ENCODE data around the gene AK8.

The AK8 gene

DNA sequence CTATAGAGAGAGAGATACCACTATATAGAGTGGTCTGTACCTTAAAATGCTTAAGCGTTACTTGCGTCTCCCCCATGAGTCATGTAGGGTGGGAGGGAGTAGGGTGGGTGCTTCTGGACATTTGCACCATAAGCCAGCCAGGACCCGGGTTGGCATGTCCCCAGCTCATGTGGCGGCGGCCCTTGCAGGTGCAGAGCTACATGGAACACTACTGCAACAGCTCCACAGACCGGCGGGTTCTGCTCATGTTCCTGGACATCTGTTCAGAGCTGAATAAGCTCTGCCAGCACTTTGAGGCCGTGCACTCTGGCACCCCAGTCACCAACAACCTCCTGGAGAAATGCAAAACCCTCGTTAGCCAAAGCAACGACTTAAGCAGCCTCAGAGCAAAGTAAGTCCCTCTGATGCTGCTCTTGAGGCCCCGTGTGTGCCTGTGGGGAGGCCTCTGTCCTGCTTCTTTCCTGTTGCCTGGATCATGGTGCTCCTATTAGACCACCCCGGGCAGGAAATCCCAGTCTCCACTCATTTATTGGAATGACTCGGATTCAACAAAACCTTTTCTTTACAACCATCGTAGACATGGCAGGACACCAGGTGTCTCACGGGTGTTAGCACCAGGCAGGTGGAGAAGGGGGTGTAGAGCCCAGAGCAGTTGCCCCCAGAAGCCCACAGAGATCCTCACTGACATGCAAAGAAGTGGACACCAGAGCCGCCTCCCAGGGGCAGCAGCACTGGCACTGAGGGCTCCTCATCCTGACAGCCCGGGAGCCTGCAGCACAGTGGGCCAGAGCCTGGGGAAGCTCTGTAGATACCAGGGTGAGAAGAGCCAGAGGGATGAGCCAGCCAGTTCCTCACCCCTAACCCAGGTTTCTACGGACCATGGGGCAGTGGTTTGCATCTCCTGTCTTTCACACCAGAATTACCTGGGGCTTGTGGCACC, 9.4 kb upstream of the AK8 start:
- no peak for DNase-seq

DNA sequence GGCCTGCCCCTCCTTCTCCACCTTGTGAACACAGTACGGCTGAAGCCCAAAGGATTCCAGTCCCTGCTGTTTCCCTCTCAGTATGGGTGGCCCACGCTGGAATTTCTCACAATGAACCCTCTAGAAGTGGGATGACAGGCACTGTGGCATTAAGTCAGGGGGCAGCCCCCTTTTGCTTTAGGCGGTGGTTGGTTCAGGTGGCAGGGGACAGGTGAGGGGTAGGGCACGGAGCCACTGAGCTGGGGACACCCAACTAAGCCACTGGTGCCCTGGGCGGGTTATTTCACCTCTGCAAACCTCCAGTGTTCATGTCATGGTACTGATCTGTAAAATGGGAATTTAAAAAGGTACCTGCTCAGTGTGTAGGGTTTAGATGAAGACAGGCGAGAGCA, 8.2 kb upstream of the AK8 start:
- no peak for DNase-seq

DNA sequence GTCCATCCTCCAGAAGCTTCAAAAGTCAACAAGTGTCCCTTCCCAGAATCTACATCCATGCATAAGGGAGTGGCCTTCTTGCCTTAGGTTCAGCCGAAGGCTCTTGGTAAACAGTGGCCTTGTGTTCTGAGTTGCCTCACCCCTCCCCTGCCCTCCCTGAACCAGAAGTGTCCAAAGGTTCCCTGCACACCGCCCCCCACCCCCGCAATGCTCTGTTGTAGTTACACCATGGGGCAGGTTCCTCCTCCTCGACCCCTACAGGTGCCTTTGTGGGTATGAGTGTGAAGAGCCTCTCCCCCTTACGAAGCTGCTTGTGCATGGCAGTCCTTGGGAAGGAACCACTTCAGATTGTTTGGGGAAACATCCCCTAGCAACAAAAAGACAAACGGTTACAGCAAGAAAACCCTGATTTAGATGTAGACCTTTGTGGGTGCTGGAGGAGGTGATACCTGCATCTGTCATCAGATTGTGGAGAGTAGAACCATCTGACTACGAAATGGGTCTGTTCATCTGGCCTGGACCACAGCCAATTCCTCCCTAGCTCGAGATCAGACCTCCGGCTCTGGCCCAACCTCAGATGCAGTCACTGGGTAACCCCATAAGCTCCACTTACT, 7.7 kb upstream of the AK8 start:
- no peak for DNase-seq

DNA sequence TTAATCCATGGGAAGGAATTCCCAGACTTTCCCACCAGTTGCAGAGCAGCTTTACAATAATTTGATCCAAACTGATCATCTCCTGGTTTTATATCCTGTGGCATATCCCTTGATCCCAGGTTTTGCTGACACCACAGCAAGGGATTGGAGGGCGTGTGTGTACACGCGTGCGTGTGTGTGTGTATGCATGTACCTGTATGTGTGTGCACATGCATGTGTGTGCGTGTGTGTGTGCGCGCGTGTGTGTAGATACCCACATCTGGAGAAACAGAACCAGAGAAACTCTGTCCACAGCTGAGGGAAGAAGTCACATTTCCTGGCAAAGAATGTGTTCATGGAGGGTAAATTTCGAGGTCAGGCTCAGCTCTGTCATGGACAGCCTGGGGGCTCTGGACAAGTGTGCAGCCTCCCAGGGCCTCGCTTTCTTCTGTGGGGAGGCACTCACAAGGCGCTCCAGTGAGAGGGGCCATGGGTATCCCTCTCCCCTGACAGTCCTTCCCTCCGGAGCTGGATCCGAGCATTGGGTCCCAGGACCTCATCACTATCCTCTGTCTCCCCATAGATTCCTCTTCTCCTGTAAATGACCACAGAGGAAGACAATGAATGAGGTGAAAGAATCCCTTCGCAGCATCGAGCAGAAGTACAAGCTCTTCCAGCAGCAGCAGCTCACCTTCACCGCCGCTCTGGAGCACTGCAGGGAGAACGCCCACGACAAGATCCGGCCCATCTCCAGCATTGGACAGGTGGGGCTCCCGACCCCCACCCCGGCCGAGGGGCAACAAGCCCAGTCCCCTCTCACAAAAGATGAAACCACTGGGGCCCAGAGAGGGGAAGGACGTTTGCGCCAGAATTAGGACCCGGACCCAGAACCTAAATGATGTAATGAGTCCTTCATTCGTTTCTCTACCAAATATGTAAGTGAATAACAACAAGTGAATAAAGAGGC, 5.5 kb upstream of the AK8 start:
- DNase-seq, result no peak

DNA sequence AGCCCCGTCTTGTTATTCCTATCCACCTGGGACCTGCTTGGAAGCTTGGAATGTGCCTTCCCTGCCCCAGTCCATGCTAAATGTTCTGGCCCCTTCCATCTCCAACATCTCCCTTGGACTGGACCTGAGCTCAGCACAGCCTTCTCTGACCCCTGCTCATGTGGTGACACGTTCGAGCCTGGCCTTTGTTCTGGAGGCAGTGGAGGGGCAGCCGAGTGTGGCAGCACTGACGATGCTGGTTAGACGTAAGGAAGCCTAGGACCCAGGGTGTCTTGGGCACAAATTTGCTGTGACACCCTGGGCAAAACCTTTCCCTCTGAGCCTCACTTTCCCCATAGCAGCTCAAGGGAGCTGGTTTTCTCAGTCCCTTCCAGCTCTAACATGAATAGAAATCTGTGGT, 4.5 kb upstream of the AK8 start:
- DNase-seq, result no peak

DNA sequence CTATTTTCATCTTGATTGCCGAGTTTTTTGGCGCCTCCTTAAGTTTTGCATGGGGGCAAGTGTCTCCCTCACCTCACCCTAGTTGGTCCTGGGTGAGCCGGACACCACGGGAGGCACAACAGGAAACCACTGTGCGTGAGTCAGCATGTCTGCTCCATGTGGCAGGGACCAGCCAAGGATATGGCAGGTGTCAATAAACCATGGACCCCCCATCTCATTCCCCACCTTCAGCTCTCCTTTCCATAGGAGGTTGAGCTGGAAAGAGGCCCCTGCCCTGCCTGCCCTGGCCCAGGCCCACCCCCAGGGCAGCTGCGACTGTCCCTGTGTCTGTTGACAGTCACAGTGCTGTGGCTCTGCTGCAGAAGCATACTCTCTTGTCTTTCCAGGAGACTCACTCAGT, 3.7 kb upstream of the AK8 start:
- no peak for DNase-seq

DNA sequence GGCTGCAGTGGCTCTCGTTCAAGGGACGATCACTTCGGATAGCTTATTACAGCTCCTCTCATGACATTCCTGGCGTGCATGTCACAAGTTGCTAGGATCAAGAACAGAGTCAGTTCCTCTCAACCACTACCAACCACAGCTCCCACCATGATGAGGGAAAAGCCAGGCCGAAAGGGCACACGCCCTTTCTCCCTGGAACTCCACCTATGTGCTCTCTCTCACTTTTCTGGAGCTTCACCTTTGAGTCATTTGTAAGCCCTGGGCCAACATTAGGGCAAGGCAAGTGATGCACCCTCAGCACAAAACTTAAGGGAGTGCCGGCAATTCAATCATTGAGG, 2.2 kb upstream of the AK8 start:
- DNase-seq, result no peak

DNA sequence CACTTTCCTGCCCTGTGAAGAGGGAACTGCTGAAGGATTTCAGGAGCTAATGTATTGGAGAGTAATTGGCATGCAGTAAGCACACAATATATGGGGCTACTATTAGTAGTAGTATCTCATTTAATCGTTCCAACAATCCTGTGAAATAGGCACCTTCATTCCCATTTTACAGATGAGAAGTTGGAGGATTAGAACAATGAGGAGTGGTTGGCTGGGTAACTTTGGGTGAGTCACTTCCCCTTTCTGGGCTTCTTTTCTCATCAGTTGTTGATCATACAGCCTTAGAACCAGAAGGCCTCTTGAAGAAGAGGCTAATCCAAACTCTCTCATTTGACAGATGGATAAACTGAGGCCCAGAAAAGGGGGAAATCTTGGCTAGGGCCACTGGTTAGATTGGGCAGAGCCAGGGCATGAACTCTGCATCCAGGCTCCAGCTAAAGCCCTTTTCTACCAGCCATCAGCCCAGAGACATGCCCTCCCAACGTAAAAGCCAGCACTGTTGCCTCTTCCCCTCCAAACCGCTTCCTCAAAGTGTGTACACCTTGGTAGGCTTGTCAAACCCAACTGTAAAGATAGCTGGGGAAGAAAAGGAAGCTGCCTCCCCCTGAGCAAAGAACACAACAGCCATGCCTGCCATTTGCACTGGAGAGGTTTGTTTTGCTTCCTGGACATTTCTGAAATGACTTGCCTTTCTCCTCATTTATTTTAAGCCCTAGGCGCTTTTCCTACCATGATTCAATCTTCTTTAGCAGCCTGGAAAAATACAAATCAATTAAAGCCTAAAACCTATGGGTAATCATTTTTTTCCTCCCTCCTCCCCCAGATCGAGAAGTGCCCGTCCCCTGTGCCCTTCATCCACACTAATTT, 1.6 kb upstream of the AK8 start:
- DNase-seq, result no peak

DNA sequence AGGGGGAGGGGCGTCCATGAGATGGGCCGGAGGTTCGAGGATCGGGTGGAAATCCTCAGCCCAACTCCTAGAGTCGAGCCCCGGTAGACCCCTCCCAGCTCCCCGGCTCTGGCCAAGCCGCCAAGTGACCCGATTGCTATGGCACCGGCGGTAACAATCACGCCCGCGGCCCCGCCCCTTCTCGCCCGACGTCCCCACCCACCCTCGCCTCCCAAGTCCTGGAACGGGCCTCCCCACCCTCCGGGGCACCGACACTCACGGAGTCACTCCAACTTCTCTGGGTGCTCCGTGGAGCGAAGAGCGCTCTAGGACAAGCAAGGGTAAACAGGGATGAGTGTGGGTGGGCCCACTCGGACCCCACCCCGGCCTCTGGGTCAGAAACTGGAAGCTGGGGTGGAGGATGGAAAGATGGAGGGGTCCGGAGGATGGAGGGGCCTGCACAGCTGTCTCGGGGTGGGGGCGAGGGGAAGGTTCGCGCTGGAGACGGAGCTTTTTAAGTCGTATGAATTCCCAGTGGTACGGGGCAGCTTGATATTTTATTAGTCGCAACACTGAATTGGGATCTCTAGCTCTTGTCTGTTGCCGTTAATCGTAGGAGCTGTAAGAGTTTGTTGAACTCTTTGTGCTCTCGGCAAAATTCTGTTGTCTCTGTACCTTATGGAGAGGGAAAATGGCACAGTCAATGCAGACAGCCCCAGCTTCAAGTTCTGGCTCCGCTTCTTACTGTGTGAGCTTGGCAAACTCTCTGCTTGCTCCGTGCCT, 792 bp upstream of the AK8 start, which contains the start of gene SPACA9:
Gene SPACA9, plus strand, starts transcription at position 204 of the 762 bp plus-strand sequence. CDS start 5,050 bp downstream, outside the sequence.
- DNase-seq, result peak in 1 of 4 experiments; percentile 17

DNA sequence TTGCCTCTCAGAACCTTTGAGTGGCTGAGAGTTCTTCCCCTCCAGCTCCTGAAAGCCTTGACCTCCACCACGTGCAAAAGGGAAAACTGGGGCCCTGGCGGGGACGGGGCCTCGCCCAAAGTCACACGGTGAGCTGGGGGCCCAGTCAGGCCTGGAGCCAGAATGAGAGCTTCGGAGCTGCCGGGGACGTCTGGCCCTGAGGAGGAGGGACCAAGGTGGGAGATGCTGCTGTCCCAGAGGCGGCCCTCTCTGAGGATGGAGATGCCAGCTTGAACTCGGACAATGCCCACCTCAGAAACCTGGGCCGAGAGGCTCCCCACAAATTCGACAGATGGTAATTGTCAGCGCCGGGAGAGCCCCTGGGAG, 643 bp downstream of the AK8 start:
- DNase-seq, result no peak

DNA sequence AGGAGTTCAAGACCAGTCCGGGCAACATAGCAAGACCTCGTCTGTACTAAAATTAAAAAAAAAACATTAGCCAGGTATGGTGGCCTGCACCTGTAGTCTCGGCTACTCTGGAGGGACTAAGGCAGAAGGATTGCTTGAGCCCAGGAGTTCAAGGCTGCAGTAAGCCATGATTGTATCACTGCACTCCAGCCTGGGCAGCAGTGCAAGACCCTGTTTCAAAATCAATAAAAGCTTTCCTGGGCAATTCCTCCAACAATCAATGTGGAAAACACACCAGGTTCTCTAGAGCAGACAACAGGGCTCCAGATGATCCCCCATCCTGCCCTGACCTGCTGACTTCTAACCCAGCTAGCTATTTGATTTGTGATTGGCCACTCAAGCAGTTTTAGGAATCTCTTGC, 1.2 kb downstream of the AK8 start:
- DNase-seq, result no peak

DNA sequence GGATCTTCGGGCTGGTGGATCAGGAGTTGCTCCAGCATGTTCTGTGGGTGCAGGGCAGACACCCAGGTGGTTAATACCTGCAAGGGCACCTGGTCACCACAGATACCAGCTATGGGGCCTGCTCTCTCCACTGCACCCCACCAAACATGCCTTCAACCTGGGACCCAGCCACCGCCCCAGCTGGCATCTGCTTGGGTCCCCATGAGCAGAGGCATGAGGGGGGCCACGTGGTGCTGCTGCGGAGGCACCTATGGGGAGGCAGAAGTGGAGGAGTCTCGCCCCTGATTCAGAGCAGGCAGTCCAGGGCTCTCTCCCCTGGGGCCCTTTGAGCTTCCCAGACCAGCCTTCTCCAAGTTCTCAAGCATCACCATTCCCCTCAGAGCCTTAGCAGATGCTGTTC, 2.9 kb downstream of the AK8 start:
- no peak for DNase-seq

DNA sequence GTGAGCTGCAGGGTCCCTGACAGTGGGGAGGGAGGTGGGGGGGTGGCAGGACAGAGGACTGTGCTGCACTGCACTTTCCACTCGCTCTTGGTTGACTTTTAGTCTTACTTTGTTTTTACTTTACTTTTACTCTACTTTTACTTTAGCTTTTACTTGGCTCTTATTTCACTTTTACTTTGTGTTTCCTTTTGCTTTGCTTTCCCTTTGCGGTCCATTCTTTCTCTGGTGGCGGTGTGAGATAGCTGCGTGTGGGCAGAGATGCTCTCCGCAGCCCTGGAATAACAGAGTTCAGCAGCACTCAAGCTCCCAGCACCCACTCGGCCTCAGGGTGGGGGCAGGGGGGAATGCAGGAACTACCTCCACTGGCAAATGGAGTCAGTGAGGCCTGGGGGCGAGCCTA, 4.7 kb downstream of the AK8 start:
- no peak for DNase-seq

DNA sequence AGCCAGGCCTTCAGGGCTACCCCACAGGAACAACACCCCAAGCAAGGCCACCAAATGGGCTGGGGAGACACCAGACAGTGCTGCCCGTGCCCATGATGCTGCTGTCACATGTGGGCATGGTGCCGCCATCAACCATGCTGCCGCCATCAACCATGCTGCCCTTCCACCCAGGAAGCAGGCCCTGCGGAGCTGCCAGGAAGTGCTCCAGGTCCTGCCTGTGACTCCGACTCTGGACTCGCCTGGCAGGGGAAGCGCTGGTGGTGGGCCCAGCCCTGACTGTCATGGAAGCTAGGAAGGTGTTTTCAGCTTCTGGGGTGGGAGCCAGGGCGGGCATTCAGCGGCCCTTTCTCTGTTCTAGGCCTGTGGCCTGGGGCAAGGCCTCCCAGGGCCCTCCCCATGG, 8.8 kb downstream of the AK8 start:
- DNase-seq, result no peak

DNA sequence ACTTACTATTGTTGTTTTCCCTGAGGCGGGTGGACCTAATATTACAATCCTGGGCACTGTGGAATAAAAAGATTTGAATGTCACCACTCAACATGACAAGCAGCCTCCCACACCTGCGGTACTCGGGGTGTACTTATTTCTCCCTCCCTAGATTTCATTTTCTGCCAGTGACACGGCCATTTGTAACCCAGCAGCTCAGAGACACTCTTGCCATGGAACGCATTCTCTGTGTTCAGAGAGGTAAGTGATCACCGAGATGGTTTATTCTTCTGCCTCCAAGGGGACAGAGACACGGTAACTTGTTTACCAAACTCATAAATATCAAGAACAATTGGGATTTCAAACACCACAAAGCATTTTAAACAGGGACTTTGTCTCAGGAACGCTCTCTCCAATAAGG, 11.2 kb downstream of the AK8 start:
- no peak for DNase-seq

DNA sequence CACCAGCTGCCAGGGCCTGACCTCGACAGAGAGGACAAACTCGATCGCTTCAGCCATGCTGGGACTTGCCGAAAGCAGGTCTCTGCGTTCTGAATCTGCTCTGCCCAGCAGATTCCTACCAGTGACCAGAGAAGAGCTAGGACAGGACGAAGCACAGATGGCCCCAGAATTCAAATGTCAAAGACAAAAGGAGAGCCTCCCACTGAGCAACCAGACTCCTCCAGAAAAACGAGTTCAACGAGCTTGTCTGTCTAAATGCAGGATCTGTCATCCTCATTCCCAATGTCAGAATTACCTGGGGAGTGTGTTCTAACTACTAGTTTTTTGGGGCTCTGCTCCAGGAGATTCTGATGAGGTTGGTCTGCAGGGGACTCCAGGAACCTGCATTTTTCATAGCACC, 13.4 kb downstream of the AK8 start:
- no peak for DNase-seq

DNA sequence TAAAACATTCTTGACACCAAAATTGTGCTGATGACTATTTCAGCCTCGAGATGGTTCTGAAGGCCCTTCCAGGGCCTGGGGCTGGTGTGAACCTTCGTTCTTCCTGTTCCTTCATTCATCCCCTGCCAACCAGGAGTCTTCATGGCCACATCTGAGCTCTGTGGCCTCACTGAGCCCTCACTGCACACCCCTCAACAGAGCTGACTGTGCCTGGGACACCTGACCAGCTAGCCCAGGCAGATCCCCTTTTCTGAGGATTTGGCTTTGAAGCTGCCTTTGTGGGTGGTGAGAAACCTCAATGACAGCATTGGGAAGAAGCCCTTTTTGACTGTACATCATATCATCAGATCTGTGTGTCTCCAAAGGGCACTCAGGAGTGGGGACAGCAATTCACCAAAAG, 13.8 kb downstream of the AK8 start:
- no peak for DNase-seq

DNA sequence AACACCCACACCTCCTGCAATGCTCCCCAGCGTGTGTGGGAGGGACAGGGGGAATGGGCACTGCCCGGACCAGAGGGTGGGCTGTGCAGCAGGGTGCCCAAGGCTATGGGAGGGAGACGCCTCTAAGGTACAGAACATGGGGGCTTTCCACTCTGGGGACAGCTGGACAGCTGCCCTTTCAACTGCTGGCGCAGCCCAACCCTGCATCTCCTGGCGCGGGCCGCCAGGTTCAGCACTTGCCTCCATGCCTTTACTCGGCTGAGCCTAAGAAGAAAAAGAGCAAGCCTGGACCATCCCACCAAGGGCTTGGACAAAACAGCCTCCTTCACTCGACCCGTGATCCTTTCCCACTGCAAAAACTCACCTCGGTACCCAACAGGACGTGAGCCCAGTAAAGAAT, 15.0 kb downstream of the AK8 start:
- DNase-seq, result no peak

DNA sequence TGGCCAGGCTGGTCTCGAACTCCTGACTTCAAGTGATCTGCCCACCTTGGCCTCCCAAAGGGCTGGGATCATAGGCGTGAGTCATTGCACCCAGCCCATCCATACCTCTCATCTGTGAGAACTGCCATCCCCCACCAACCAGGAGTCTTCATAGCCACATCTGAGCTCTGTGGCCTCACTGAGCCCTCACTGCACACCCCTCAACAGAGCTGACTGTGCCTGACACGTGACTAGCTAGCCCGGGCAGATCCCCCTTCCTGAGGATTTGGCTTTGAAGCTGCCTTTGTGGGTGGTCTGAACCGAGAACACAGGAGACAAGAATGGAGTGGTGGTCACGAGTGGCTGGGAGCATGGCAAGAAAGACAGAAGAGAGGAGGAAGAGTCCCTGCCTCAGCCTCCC, 15.6 kb downstream of the AK8 start:
- DNase-seq, result no peak

DNA sequence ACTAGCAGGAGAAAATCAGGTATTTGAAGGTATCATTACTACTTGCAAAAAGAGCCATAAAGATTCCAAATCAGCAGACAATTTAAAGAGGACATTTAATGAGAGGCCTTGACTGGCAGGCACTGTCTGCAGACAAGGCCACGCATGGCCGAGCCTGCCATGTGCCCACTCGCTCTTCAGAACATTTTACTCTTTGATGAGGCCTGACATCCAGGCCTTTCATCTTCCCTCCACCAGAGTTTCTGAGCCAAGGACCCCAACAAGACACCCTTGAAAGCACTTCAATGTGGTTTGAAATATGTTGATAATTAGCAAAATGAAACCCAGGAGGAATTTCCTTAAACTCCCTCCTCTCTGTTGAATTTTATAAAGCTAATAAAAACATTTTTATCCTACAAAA, 16.4 kb downstream of the AK8 start:
- DNase-seq, result no peak

DNA sequence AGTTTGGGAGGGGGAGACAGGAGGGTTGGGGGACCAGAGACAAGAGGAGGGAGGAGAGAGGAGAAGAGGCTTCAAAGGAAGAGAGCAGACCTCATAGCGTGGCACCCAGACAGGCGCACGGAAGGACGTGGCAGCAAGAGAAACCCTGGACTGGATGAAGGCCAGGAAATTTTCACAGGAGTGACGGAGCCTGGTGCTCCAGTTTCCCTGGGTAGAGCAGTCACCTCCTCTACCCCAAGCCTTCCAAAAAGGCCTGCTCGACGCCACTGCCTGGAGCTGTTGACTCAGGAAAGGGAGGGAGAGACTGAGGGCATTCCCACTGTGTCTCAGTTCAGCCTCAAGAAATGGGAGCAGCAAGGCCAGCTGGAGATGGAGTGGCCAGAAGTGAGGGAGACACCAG, 19.3 kb downstream of the AK8 start:
- DNase-seq, result no peak
